Left lung (tissue), 10 donors: ENCODE results near the gene MYL5. TPM values are rescaled to one million over a fixed set of nuclear protein-coding genes. Genes with fewer than 3 reads are reported as not detected.
"Not testable (repeated sequence)": the region's sequence is repeated elsewhere in the genome, so short reads cannot be mapped to it uniquely, and the experiment has no call there.

Source experiments
- ATAC-seq: fragments of 200-7000 bp; cut with Tn5 transposase; one replicate; pipeline ENCODE4 v1.9.1; 2020; ENCODE audit warnings: moderate library complexity
- DNase-seq, 4 donors: peaks; one replicate each; pipeline ENCODE4 v3.0.0-alpha.2; 2013 to 2020
- H3K27ac ChIP-seq, 2 donors: fragments of 200-600 bp; sonication (generic) in 1 of 2; one replicate each; pipeline versions ENCODE4 v1.5.0 to v1.8.0; 2020 to 2021
- H3K27me3 ChIP-seq, 2 donors: fragments of 200-600 bp; sonication (generic) in 1 of 2; one replicate each; pipeline versions ENCODE4 v1.5.0 to v1.8.0; 2020 to 2021
- H3K36me3 ChIP-seq, 2 donors: fragments of 200-600 bp; sonication (generic) in 1 of 2; one replicate each; pipeline versions ENCODE4 v1.5.0 to v1.8.0; 2020 to 2021
- H3K4me1 ChIP-seq, 2 donors: fragments of 200-600 bp; one replicate each; pipeline ENCODE4 v1.8.0; 2021
- H3K4me3 ChIP-seq, 2 donors: fragments of 200-600 bp; sonication (generic) in 1 of 2; one replicate each; pipeline versions ENCODE4 v1.5.0 to v1.8.0; 2020 to 2021; ENCODE audit warnings: mild to moderate bottlenecking in 1 of 2
- H3K9me3 ChIP-seq, 2 donors: fragments of 200-600 bp; sonication (generic) in 1 of 2; one replicate each; pipeline versions ENCODE4 v1.5.0 to v1.8.0; 2020 to 2021
- intact Hi-C, 2 donors: fragments of 100-400 bp; cut with DNase I; formaldehyde crosslinking; loops; one replicate each; pipeline versions ENCODE4 v1.11.2 to v1.14.2; 2022
- polyA plus RNA-seq, 6 donors: library from polyadenylated mRNA; unstranded; fragments of 120-200 nt; gene quantifications; one replicate each; pipeline ENCODE4 v1.2.1, GENCODE V29; 2013; ENCODE audit not compliant: insufficient read length in 6 of 6
- total RNA-seq, 2 donors: library from RNA; stranded (reverse); fragmentation: NEBNext Ultra II Directional; extraction: Animal tissue kit (Norgen Biotek cat#: 25700); gene quantifications; one replicate each; pipeline ENCODE4 v1.2.1, GENCODE V29; 2021
- TF ChIP-seq, protein P1 (sequence below), 2 donors: fragments of 200-600 bp; sonication (generic) in 1 of 2; IDR thresholded peaks; one replicate each; pipeline versions ENCODE4 v1.5.0 to v1.8.0; 2021; ENCODE audit warnings: antibody characterized with exemption in 2 of 2
- donor health status: DM: no; HTN: yes; CAD: no.
- donor health status: DM: no; HTN: no; CAD: no.

MYL5 gene
- total and polyA plus RNA-seq, 8 donors, result 7.8 to 23.2 (median 17.5) TPM

DNA sequence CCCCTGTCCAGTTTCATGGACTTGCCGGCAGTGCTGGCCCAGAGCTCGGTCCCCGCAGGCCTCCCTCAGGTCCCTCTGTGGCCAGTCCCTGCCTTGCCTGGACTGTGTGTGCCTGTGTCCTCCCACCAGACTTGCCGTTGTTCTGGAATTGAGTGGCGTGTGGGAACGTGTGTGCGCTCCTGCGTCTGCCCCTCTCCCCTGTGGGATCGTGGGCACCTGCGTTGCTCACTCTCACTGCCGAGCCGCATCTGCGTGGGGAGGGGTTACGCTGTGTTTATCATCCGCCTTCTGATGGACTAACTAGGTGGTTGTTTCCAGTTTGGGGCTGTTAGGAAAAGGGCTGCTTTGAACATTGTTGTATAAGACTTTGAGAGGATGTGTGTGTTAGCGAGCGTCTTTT, 52.5 kb downstream of the MYL5 start:
- H3K36me3 ChIP-seq, result peaks cover 0 to 29% of the 10 kb centered on the region in 2 donors
- peak overlapping the region in 1 of 2 donors; percentile 23 for H3K27ac ChIP-seq
- TF ChIP-seq, protein P1, sequence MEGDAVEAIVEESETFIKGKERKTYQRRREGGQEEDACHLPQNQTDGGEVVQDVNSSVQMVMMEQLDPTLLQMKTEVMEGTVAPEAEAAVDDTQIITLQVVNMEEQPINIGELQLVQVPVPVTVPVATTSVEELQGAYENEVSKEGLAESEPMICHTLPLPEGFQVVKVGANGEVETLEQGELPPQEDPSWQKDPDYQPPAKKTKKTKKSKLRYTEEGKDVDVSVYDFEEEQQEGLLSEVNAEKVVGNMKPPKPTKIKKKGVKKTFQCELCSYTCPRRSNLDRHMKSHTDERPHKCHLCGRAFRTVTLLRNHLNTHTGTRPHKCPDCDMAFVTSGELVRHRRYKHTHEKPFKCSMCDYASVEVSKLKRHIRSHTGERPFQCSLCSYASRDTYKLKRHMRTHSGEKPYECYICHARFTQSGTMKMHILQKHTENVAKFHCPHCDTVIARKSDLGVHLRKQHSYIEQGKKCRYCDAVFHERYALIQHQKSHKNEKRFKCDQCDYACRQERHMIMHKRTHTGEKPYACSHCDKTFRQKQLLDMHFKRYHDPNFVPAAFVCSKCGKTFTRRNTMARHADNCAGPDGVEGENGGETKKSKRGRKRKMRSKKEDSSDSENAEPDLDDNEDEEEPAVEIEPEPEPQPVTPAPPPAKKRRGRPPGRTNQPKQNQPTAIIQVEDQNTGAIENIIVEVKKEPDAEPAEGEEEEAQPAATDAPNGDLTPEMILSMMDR (IDR thresholded peaks at IDR 0.05), result no peak
- no peaks in the 10 kb centered on the region for H3K9me3 ChIP-seq
- ATAC-seq (peak; percentile 12), DNase-seq (peak in 1 of 4 donors; percentile 61)
- no peak overlapping the region for H3K4me3 ChIP-seq
- H3K27me3 ChIP-seq, result no peaks in the 10 kb centered on the region
- H3K4me1 ChIP-seq, result peaks cover 0 to 22% of the 10 kb centered on the region in 2 donors
- intact Hi-C loops, result no loop called here

DNA sequence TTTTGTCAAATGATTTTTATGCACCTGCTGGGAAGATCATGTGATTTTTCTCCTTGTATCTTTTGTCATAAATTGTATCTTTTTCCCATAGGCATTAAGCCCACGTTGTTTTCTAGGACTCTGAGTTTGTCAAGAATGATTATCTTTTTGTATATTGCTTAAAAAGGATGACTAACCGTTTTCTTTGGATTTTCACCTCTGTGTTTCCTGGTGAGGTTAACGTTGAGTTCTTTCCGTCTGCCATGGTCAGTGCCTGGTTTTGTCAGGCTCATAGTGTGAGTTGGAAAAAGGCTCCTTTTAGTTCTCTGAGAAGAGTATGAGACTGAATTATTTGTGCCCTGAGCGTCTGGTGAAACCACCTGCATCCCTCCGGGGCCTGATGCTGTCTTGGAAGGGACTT, 53.2 kb downstream of the MYL5 start:
- ATAC-seq (no peak), DNase-seq (no peak)
- Histone ChIP-seq H3K27me3 (no peaks in the 10 kb centered on the region), H3K36me3 (peaks cover 0 to 33% of the 10 kb centered on the region in 2 donors), H3K27ac (no peak overlapping the region), H3K4me3 (no peak overlapping the region), H3K9me3 (no peaks in the 10 kb centered on the region), H3K4me1 (peaks cover 0 to 22% of the 10 kb centered on the region in 2 donors)
- intact Hi-C loops, result no loop called here
- TF ChIP-seq, protein P1 (IDR thresholded peaks at IDR 0.05), result no peak

GRCh38 chr4:729336-730315, 55.3 kb downstream of the MYL5 start:
- ATAC-seq, result no peak

GRCh38 chr4:730511-730910, 56.2 kb downstream of the MYL5 start:
- TF ChIP-seq, protein P1 (IDR thresholded peaks at IDR 0.05), result no peak
- no peaks in the 10 kb centered on the region for H3K27me3 ChIP-seq
- peaks cover 0 to 18% of the 10 kb centered on the region in 2 donors for H3K4me1 ChIP-seq
- intact Hi-C loops, result no loop called here
- H3K4me3 ChIP-seq, result no peak overlapping the region
- no peak for ATAC-seq
- peak in 1 of 4 donors; percentile 68 for DNase-seq
- peaks cover 0 to 48% of the 10 kb centered on the region in 2 donors for H3K36me3 ChIP-seq
- no peak overlapping the region for H3K27ac ChIP-seq
- no peaks in the 10 kb centered on the region for H3K9me3 ChIP-seq

More at GRCh38 chr4:729336-730315, 55.3 kb downstream of the MYL5 start:
- Histone ChIP-seq H3K4me1 (peaks cover 0 to 18% of the 10 kb centered on the region in 2 donors), H3K4me3 (no peak overlapping the region), H3K9me3 (no peaks in the 10 kb centered on the region), H3K27ac (no peak overlapping the region), H3K27me3 (no peaks in the 10 kb centered on the region), H3K36me3 (peaks cover 0 to 39% of the 10 kb centered on the region in 2 donors)
- intact Hi-C loops, result no loop called here
- TF ChIP-seq, protein P1 (IDR thresholded peaks at IDR 0.05), result no peak
- peak in 1 of 4 donors; percentile 63 for DNase-seq

- H3K27ac ChIP-seq, ATAC-seq, H3K9me3 ChIP-seq, intact Hi-C loops, H3K4me3 ChIP-seq, H3K27me3 ChIP-seq, DNase-seq: not testable (repeated sequence)
- Histone ChIP-seq H3K36me3 (peaks cover 0 to 55% of the 10 kb centered on the region in 2 donors), H3K4me1 (peaks cover 0 to 11% of the 10 kb centered on the region in 2 donors)
Measured at GRCh38 chr4:730946-731904, 56.9 kb downstream of the MYL5 start.
